Loucy (cell line): Measurements from ENCODE around the gene C1GALT1.

Experiments
- EZH2phosphoT487 ChIP-seq: fragments of 200-600 bp; IDR thresholded peaks from 2 replicates; pipeline ENCODE4 v1.6.1; 2018; ENCODE audit warnings: antibody characterized with exemption, mild to moderate bottlenecking, moderate library complexity, borderline replicate concordance
- TF ChIP-seq, protein P1 (sequence below): fragments of 200-600 bp; sonication (generic); conservative IDR thresholded peaks from 2 replicates; pipeline ENCODE4 v1.5.1; 2014; ENCODE audit warnings: mild to moderate bottlenecking, antibody characterized with exemption, low read length

DNA sequence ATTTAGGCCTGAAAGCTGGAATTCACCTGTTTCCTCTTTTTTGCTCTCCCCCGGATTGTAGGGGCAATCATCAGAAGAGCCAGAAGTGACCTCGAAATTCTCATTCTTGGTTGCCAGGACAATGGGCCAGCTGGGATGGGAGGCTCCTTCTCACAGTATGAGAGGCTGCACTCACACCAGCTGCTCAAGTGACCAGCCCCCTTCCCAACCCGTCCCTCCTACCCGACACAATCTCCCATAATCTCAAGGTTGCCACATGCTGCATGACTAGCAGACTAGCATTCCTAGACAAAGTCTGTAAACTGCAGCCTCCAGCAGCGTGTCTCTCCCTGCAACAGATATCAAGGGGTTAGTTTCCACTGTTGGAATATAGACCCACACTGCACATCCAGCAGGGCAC, 110.3 kb downstream of the C1GALT1 start:
- TF ChIP-seq, protein P1, sequence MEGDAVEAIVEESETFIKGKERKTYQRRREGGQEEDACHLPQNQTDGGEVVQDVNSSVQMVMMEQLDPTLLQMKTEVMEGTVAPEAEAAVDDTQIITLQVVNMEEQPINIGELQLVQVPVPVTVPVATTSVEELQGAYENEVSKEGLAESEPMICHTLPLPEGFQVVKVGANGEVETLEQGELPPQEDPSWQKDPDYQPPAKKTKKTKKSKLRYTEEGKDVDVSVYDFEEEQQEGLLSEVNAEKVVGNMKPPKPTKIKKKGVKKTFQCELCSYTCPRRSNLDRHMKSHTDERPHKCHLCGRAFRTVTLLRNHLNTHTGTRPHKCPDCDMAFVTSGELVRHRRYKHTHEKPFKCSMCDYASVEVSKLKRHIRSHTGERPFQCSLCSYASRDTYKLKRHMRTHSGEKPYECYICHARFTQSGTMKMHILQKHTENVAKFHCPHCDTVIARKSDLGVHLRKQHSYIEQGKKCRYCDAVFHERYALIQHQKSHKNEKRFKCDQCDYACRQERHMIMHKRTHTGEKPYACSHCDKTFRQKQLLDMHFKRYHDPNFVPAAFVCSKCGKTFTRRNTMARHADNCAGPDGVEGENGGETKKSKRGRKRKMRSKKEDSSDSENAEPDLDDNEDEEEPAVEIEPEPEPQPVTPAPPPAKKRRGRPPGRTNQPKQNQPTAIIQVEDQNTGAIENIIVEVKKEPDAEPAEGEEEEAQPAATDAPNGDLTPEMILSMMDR, result no peak
- no peak for TF ChIP-seq EZH2phosphoT487
